ENCODE results near the gene RNF151. TPM values are rescaled to one million over a fixed set of nuclear protein-coding genes. Genes with fewer than 3 reads are reported as not detected.

Gene RNF151
- total and polyA plus RNA-seq, 2 donors (not counting 1 experiment from before 2014, with no cell fraction given): 0.13 to 0.76 TPM

DNA sequence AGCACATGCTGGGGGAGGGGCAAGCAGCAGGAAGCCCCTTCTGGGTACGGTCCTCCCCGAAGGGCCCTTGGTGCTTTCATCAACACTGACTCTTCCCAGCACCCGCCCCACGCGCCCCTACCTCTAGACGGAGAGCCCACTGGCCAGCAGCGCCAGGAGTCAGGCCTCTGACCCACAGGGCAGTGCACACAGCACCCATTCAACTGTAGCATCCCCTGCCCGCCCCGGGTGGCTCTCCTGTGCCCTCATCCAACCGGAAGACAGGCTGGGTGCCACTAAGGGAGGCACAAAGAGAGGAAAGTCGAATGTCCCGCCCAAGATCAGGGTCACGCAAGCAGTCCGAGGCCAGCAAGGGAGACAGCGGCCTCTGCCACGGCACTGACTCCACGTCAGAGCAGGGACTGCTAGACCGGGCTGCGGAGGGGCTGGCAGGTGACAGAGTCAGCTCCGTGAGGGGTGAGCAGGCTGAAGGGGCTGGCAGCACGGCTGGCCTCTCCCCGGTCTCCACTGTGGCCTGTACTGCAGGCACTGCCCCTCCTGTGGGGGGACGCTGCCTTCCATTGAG is 33.5 kb upstream of the RNF151 start:
- Histone ChIP-seq H4K20me1 (ENCODE audit: control insufficient read depth, insufficient read depth, low read length, poor library complexity, severe bottlenecking) (no peaks in the 10 kb centered on the region), H2AFZ (ENCODE audit: insufficient read depth, low read depth, low read length, poor library complexity, severe bottlenecking) (no peak overlapping the region), H3K9ac (ENCODE audit: low read length) (no peak overlapping the region), H3K27ac (ENCODE audit: low read length in 2 of 2) (no peak overlapping the region), H3K36me3 (replicated peaks in 1 of 2; ENCODE audit: control extremely low read depth in 1 of 2, control insufficient read depth in 1 of 2, extremely low read depth in 1 of 2, insufficient read depth in 2 of 2, low read length in 1 of 2) (peaks cover 0 to 5% of the 10 kb centered on the region in 2 experiments), H3K79me2 (ENCODE audit: control insufficient read depth, insufficient read depth, low read length) (no peaks in the 10 kb centered on the region), H3K27me3 (replicated peaks in 1 of 4; ENCODE audit: control extremely low read depth in 1 of 4, control insufficient read depth in 3 of 4, insufficient read depth in 4 of 4, low read length in 3 of 4) (peaks cover 0 to 4% (median 0%) of the 10 kb centered on the region in 4 experiments), H3K9me3 (ENCODE audit: control extremely low read depth in 1 of 3, control insufficient read depth in 2 of 3, insufficient read depth in 1 of 3, low read length in 2 of 3) (peaks cover 0 to 4% (median 0%) of the 10 kb centered on the region in 3 donors), H3K4me3 (ENCODE audit: control extremely low read depth in 1 of 5, extremely low read depth in 1 of 5, insufficient read depth in 1 of 5, low read depth in 2 of 5, low read length in 4 of 5) (no peak overlapping the region), H3K4me1 (ENCODE audit: control insufficient read depth in 2 of 2, insufficient read depth in 2 of 2, low read length in 2 of 2) (peaks cover 4 to 10% of the 10 kb centered on the region in 2 donors), H3K4me2 (replicated peaks; ENCODE audit: low read depth, low read length, poor library complexity, severe bottlenecking) (no peak overlapping the region)
- H3K4me1 Mint-ChIP-seq: peaks cover 2% of the 10 kb centered on the region
- TF ChIP-seq, protein P1, sequence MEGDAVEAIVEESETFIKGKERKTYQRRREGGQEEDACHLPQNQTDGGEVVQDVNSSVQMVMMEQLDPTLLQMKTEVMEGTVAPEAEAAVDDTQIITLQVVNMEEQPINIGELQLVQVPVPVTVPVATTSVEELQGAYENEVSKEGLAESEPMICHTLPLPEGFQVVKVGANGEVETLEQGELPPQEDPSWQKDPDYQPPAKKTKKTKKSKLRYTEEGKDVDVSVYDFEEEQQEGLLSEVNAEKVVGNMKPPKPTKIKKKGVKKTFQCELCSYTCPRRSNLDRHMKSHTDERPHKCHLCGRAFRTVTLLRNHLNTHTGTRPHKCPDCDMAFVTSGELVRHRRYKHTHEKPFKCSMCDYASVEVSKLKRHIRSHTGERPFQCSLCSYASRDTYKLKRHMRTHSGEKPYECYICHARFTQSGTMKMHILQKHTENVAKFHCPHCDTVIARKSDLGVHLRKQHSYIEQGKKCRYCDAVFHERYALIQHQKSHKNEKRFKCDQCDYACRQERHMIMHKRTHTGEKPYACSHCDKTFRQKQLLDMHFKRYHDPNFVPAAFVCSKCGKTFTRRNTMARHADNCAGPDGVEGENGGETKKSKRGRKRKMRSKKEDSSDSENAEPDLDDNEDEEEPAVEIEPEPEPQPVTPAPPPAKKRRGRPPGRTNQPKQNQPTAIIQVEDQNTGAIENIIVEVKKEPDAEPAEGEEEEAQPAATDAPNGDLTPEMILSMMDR (IDR thresholded peaks at IDR 0.05): no peak
- no peak for TF ChIP-seq EZH2 (IDR thresholded peaks at IDR 0.05; ENCODE audit: borderline replicate concordance, insufficient read depth, low read depth, low read length, poor library complexity, severe bottlenecking)
- WGBS (ENCODE audit: insufficient coverage): 85% methylated on average over 23 of the region's 23 CpGs
- H3K27ac Mint-ChIP-seq: no peak overlapping the region
- intact Hi-C loops (cut with micrococcal nuclease): no loop called here
- no peak overlapping the region for H3K4me3 Mint-ChIP-seq
- no peak for DNase-seq
- POLR2A ChIA-PET: interaction anchor here (1.4 kb wide), 1 partner anchor 10 kb away, joined by 3 read pairs; the partner anchor contains the start of gene MSRB1
- H3K9me3 Mint-ChIP-seq (ENCODE audit: insufficient read depth): no peaks in the 10 kb centered on the region
- CTCF ChIA-PET: interaction anchor here (1.1 kb wide), 1 partner anchor 9 kb away, joined by 3 read pairs; no protein-coding TSS in a partner anchor
- no peaks in the 10 kb centered on the region for H3K27me3 Mint-ChIP-seq
- no peak for ATAC-seq (ENCODE audit: low read depth)

DNA sequence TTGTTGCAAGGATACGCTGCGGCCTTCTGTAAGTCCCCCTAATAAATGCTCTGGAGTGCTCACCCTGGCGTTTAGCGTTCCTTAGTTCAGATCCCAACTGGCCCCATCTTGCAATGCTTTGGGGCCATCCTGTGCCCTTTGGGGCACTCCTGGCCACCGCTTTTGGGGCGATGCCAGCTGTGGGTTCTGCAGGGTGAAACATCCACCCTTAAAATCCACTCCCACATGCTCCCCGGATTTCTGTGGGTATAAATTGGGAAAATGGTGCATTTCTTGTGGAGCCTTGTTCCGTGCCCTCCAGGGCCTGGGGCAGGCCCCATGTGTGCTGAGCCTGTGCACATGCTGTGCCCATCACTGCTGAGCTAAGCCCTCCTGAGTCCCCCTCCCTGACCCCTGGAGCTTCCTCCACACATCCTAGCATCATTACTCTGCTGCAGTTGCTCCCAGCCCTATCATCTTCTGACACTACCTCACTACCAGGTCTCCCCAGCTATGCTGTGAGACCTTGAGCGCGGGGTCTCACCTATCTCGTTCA is 29.6 kb upstream of the RNF151 start:
- CTCF ChIA-PET: no interaction called here
- no peak for DNase-seq
- H3K27ac Mint-ChIP-seq: no peak overlapping the region
- intact Hi-C loops (cut with micrococcal nuclease): no loop called here
- no peak overlapping the region for H3K4me3 Mint-ChIP-seq
- Histone ChIP-seq H3K9me3 (ENCODE audit: control extremely low read depth in 1 of 3, control insufficient read depth in 2 of 3, insufficient read depth in 1 of 3, low read length in 2 of 3) (no peaks in the 10 kb centered on the region), H3K27ac (ENCODE audit: low read length in 2 of 2) (no peak overlapping the region), H3K79me2 (ENCODE audit: control insufficient read depth, insufficient read depth, low read length) (no peaks in the 10 kb centered on the region), H3K4me3 (ENCODE audit: control extremely low read depth in 1 of 5, extremely low read depth in 1 of 5, insufficient read depth in 1 of 5, low read depth in 2 of 5, low read length in 4 of 5) (no peak overlapping the region), H3K27me3 (replicated peaks in 1 of 4; ENCODE audit: control extremely low read depth in 1 of 4, control insufficient read depth in 3 of 4, insufficient read depth in 4 of 4, low read length in 3 of 4) (peaks cover 0 to 3% (median 0%) of the 10 kb centered on the region in 4 experiments), H4K20me1 (ENCODE audit: control insufficient read depth, insufficient read depth, low read length, poor library complexity, severe bottlenecking) (no peaks in the 10 kb centered on the region), H3K36me3 (replicated peaks in 1 of 2; ENCODE audit: control extremely low read depth in 1 of 2, control insufficient read depth in 1 of 2, extremely low read depth in 1 of 2, insufficient read depth in 2 of 2, low read length in 1 of 2) (peaks cover 0 to 12% of the 10 kb centered on the region in 2 experiments), H2AFZ (ENCODE audit: insufficient read depth, low read depth, low read length, poor library complexity, severe bottlenecking) (no peak overlapping the region), H3K4me2 (replicated peaks; ENCODE audit: low read depth, low read length, poor library complexity, severe bottlenecking) (no peak overlapping the region), H3K4me1 (ENCODE audit: control insufficient read depth in 2 of 2, insufficient read depth in 2 of 2, low read length in 2 of 2) (peaks cover 5% of the 10 kb centered on the region in 2 donors), H3K9ac (ENCODE audit: low read length) (no peak overlapping the region)
- POLR2A ChIA-PET: no interaction called here
- peaks cover 8% of the 10 kb centered on the region for H3K4me1 Mint-ChIP-seq
- no peaks in the 10 kb centered on the region for H3K9me3 Mint-ChIP-seq (ENCODE audit: insufficient read depth)
- no peaks in the 10 kb centered on the region for H3K27me3 Mint-ChIP-seq
- TF ChIP-seq, protein P1 (IDR thresholded peaks at IDR 0.05): no peak
- no peak for TF ChIP-seq EZH2 (IDR thresholded peaks at IDR 0.05; ENCODE audit: borderline replicate concordance, insufficient read depth, low read depth, low read length, poor library complexity, severe bottlenecking)
- 95% methylated on average over 6 of the region's 11 CpGs for WGBS (ENCODE audit: insufficient coverage)
- no peak for ATAC-seq (ENCODE audit: low read depth)

Data from B cell (primary cell).